Epidermal melanocyte (primary cell): ENCODE results near the gene XAB2.
"Not testable (repeated sequence)": the region's sequence is repeated elsewhere in the genome, so short reads cannot be mapped to it uniquely, and the experiment has no call there.

Source experiments
- DNase-seq: peaks from one replicate; pipeline ENCODE4 v3.0.0; 2011; ENCODE audit warnings: low spot score; ENCODE audit not compliant: insufficient read length

Gene XAB2

GRCh38 chr19:7579182-7579581 lies 50.2 kb downstream of the XAB2 start:
- no peak for DNase-seq

- no peak for DNase-seq
Measured at GRCh38 chr19:7578127-7578526, 51.2 kb downstream of the XAB2 start.

GRCh38 chr19:7577422-7577821 lies 51.9 kb downstream of the XAB2 start:
- DNase-seq: not testable (repeated sequence)

GRCh38 chr19:7575434-7576040 lies 53.8 kb downstream of the XAB2 start:
- DNase-seq: no peak

- DNase-seq: no peak
Measured at GRCh38 chr19:7570761-7571160, 58.6 kb downstream of the XAB2 start.
